Activated naive CD4-positive, alpha-beta T cell treated with anti-CD3 and anti-CD28 coated beads, Interleukin-2, amount 50 U/mL, for 24 hours (primary cell): ENCODE measurements around the gene HAND2.

ENCODE experiments used
- H3K27ac Mint-ChIP-seq: one replicate; pipeline ENCODE4 v1.8.0; 2021; ENCODE audit warnings: mild to moderate bottlenecking, mixed read lengths
- H3K27me3 Mint-ChIP-seq: one replicate; pipeline ENCODE4 v1.8.0; 2021; ENCODE audit warnings: mixed read lengths
- H3K36me3 Mint-ChIP-seq: one replicate; pipeline ENCODE4 v1.8.0; 2021; ENCODE audit warnings: mixed read lengths
- H3K4me1 Mint-ChIP-seq: one replicate; pipeline ENCODE4 v1.8.0; 2021; ENCODE audit warnings: mixed read lengths
- H3K4me3 Mint-ChIP-seq: one replicate; pipeline ENCODE4 v1.8.0; 2021; ENCODE audit warnings: mild to moderate bottlenecking, mixed read lengths
- H3K9me3 Mint-ChIP-seq: one replicate; pipeline ENCODE4 v1.8.0; 2021; ENCODE audit warnings: mixed read lengths

Gene HAND2

DNA sequence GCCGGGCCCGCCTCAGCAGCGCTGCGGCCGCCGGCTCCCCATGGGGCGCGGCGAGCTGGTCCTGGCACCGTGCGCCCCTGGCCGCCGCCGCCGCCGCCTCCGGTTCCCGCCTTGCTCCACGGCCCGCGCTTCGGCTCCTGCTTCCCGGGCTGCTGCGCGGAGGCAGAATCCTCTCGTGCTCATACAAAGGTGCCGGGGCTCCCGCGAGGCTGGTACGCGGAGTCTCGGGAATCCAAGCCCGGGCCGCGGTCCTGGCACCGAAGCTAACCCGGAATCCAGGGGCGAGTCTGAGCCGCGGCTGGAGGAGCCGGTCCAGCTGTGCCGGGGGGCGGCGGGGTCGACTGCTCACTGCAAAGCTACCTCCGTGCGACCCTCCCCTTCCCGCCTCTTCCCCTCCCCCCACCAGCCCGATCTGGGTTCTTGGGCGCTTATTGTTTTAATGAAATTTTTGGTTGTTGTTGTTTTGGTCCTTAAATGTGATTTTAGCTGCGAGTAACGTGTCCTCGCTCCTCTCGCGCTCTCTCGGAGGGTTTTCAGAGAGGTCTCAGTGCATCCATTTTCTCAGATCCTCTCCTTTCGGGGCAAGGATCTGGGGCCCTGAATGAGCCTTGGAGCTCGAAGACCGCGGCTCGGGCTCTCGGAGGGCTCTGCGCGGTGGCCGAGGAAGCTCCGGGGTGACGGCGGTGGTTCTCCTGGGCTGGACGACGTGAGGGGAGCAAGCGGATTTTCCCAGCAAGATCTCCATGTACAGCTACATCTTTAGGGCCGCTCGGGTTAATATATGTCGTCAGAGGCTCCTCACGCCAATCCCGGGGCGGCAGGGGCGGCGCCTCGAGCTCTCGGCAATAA lies at the start of gene HAND2:
HAND2 (minus strand) TSS at position 753 of the 849 bp plus-strand sequence. CDS start 940 bp downstream, outside the sequence.
- Mint-ChIP-seq H3K27me3 (peaks cover 65% of the 10 kb centered on the region), H3K27ac (peak within 1 kb of the TSS; percentile 76), H3K4me3 (peak within 1 kb of the TSS; percentile 63), H3K4me1 (peaks cover 13% of the 10 kb centered on the region), H3K36me3 (peaks cover 6% of the 10 kb centered on the region), H3K9me3 (peaks cover 10% of the 10 kb centered on the region)

DNA sequence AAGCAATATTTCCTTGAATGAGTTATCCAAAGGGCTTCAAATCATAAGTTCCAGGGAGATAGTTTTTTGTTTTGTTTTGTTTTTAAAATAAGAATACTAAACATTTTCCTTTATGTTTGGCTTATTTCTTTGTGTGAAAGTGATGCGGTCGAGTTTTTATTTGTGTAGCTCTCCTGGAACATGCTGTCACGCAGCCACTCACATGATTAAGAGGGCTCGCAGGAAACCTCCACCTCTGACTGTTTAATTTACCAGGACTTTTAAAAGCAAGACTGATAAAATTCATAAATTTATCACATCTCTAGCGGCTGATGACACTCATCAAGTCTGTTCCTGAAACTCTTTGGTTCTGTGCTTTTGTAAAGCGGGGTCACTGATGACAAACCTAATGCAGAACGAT lies 48.9 kb upstream of the HAND2 start:
- Mint-ChIP-seq H3K4me3 (no peak overlapping the region), H3K27me3 (peaks cover 18% of the 10 kb centered on the region), H3K9me3 (no peaks in the 10 kb centered on the region), H3K36me3 (no peaks in the 10 kb centered on the region), H3K4me1 (no peaks in the 10 kb centered on the region), H3K27ac (no peak overlapping the region)

DNA sequence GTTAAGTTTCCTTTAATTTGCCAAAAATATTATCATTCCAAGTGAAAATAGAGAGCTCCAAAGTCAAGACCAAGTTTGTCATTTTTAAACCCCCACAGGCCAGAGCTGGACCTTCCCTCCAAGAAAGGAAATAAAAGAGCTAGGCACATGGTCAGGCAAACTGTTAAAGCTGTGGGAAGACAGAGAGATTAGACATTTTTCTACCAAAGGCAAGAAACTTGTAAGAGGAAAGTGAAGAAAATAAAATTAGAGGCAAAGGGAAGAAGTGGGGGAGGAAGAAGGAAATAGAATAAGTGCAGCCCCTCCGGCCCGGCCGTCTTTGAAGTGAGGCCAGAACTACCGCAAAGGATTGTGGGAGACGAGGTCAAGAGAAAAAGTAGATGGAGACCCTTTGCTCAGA lies 47.9 kb upstream of the HAND2 start:
- Mint-ChIP-seq H3K4me1 (no peaks in the 10 kb centered on the region), H3K27me3 (peaks cover 20% of the 10 kb centered on the region), H3K4me3 (no peak overlapping the region), H3K9me3 (no peaks in the 10 kb centered on the region), H3K36me3 (no peaks in the 10 kb centered on the region), H3K27ac (no peak overlapping the region)

GRCh38 chr4:173575482-173576152 lies 45.6 kb upstream of the HAND2 start:
- no peak overlapping the region for H3K4me3 Mint-ChIP-seq
- H3K9me3 Mint-ChIP-seq: no peaks in the 10 kb centered on the region
- no peaks in the 10 kb centered on the region for H3K4me1 Mint-ChIP-seq
- no peaks in the 10 kb centered on the region for H3K36me3 Mint-ChIP-seq
- H3K27ac Mint-ChIP-seq: no peak overlapping the region
- H3K27me3 Mint-ChIP-seq: peaks cover 15% of the 10 kb centered on the region

- no peaks in the 10 kb centered on the region for H3K36me3 Mint-ChIP-seq
- H3K27ac Mint-ChIP-seq: no peak overlapping the region
- peaks cover 14% of the 10 kb centered on the region for H3K27me3 Mint-ChIP-seq
- no peaks in the 10 kb centered on the region for H3K4me1 Mint-ChIP-seq
- no peak overlapping the region for H3K4me3 Mint-ChIP-seq
- H3K9me3 Mint-ChIP-seq: no peaks in the 10 kb centered on the region
Measured at GRCh38 chr4:173573725-173574124, 43.7 kb upstream of the HAND2 start.

DNA sequence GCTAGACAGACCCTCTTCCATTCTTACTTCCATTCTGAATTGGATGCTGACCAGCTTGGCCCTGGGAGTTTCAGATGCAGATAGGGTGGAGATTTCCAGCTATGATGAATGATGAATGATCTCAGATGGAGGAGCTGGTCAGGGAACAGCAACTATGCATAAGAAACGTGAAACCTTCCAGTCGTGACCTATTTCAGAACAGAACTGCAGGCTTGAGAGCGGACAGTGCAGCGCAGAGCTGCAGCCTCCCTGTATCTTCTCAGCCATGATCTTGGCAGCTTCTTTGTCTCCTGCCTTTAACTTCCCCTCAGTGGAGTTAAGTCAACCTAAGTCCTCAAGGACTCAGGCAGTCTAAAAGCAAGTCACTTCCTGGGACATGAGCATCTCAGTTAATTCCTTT lies 43.3 kb upstream of the HAND2 start:
- Mint-ChIP-seq H3K27ac (no peak overlapping the region), H3K27me3 (peaks cover 12% of the 10 kb centered on the region), H3K4me3 (no peak overlapping the region), H3K4me1 (no peaks in the 10 kb centered on the region), H3K9me3 (no peaks in the 10 kb centered on the region), H3K36me3 (no peaks in the 10 kb centered on the region)

DNA sequence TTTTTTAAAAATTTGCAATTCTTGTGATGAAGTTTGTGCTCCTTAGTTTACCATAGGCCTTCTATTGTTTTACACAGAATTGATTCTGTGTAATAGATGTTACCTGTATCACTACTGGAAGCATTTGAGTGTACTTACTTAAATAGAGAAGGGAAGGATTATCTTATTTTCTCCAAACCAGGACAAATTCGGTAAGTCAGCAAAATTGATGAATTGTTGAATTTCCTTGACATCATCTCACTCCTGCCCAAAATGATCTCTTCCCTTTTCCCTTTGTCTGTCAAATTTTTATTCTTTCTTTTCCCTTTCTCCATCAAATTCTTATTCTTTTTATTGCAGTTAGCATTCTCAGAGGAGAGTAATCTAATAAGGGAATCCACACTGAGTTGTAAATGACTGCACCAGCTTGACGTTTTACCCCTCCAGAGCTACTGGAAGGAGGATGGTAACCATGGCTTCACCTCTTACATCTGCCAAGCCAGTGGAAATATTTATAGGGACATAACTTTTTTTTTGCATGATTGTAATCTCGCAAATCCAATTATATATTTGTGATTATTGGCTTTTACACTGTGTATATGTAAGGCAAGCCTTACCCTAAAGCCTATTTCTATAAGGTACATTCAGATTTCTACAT lies 42.6 kb upstream of the HAND2 start:
- Mint-ChIP-seq H3K4me3 (no peak overlapping the region), H3K36me3 (no peaks in the 10 kb centered on the region), H3K4me1 (no peaks in the 10 kb centered on the region), H3K27ac (no peak overlapping the region), H3K9me3 (no peaks in the 10 kb centered on the region), H3K27me3 (peaks cover 12% of the 10 kb centered on the region)

- Mint-ChIP-seq H3K36me3 (no peaks in the 10 kb centered on the region), H3K27ac (no peak overlapping the region), H3K9me3 (no peaks in the 10 kb centered on the region), H3K4me1 (no peaks in the 10 kb centered on the region), H3K4me3 (no peak overlapping the region), H3K27me3 (peaks cover 12% of the 10 kb centered on the region)
Measured at GRCh38 chr4:173571620-173572019, 41.6 kb upstream of the HAND2 start.

DNA sequence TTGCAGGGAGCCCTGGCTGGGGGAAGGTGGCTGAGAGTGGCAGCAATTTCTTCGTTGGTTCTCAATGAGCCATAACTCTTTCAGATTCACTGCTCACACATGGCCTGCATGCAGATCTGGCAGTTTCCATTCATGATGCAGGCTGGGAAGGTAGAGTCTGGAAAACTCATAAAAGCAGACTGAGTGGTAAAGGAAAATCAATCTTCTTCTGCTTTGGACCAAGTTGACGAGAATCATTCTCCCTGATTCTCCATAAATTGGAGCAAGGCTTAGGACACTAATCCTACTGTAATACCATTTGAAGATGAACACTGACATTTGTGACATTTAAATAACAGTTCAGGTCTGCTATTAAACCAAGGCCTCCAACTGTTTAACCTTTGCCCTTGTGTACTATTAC lies 35.3 kb upstream of the HAND2 start:
- Mint-ChIP-seq H3K27ac (no peak overlapping the region), H3K9me3 (no peaks in the 10 kb centered on the region), H3K36me3 (no peaks in the 10 kb centered on the region), H3K4me1 (no peaks in the 10 kb centered on the region), H3K4me3 (no peak overlapping the region), H3K27me3 (peaks cover 7% of the 10 kb centered on the region)

DNA sequence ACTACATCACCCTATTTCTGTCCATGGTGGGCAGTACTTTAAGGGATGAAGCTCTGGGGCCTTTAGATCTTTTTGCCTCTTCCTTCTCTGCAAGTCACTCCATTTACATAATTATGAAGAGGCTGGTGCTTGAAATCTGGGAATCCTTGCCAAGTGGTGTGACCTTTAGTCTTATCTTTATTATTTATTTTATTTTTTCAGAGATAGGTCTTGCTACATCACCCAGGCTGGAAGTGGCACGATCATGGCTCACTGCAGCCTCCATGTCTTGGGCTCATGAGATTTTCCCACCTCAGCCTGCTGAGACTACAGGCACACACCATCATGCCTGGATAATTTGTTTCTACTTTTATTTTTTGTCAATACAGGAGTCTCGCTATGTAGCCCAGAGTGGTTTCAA lies 34.4 kb upstream of the HAND2 start:
- peaks cover 9% of the 10 kb centered on the region for H3K27me3 Mint-ChIP-seq
- no peaks in the 10 kb centered on the region for H3K4me1 Mint-ChIP-seq
- H3K27ac Mint-ChIP-seq: no peak overlapping the region
- no peaks in the 10 kb centered on the region for H3K36me3 Mint-ChIP-seq
- H3K4me3 Mint-ChIP-seq: no peak overlapping the region
- H3K9me3 Mint-ChIP-seq: no peaks in the 10 kb centered on the region

DNA sequence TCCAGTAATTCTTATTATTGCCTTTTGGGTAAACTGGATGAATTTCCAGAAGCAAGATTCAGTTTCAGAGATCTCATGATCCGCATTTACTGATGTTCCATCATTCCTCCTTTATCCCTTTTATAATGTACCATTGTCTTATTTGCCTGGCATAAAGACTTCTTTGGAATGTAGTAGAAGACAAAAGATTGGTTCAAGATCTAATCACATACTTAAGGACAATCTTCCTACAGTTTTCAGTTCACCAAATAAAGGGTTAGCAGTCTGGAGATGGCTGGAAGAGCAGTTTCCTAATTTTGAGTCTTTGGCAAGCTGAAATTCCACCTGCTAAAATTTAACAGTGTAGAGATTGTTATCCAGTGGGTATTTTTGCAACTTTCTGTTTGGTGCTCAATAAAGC lies 30.9 kb upstream of the HAND2 start:
- Mint-ChIP-seq H3K4me1 (no peaks in the 10 kb centered on the region), H3K27ac (no peak overlapping the region), H3K27me3 (peaks cover 9% of the 10 kb centered on the region), H3K4me3 (no peak overlapping the region), H3K9me3 (no peaks in the 10 kb centered on the region), H3K36me3 (no peaks in the 10 kb centered on the region)

- H3K36me3 Mint-ChIP-seq: no peaks in the 10 kb centered on the region
Measured at GRCh38 chr4:173556398-173557131, 26.5 kb upstream of the HAND2 start.

GRCh38 chr4:173547889-173548288 lies 17.9 kb upstream of the HAND2 start:
- peaks cover 43% of the 10 kb centered on the region for H3K27me3 Mint-ChIP-seq
- no peak overlapping the region for H3K4me3 Mint-ChIP-seq
- no peaks in the 10 kb centered on the region for H3K4me1 Mint-ChIP-seq
- peaks cover 5% of the 10 kb centered on the region for H3K9me3 Mint-ChIP-seq
- H3K36me3 Mint-ChIP-seq: no peaks in the 10 kb centered on the region
- no peak overlapping the region for H3K27ac Mint-ChIP-seq

More at GRCh38 chr4:173556398-173557131, 26.5 kb upstream of the HAND2 start:
- H3K4me3 Mint-ChIP-seq: no peak overlapping the region
- H3K4me1 Mint-ChIP-seq: no peaks in the 10 kb centered on the region
- no peaks in the 10 kb centered on the region for H3K9me3 Mint-ChIP-seq
- H3K27ac Mint-ChIP-seq: no peak overlapping the region
- H3K27me3 Mint-ChIP-seq: peaks cover 14% of the 10 kb centered on the region

DNA sequence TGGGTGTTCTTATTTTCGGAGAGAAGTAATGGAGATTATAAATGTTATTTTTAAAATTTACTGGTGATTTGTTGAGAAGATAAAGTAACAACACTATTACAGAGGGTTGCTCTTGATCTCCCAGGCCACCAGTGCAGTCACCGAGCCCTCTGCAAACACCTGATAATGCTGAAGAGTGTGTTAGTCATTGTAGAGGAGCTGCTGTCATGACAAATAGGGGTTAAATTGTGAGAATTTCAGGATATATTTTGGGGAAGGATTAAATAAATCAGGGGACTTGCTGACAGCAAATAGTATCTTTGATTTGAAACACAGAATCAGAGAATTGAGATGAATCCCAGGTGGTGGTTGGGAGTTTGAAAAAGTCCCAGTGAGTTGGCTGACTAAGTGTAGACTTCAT lies 16.7 kb upstream of the HAND2 start:
- Mint-ChIP-seq H3K4me1 (no peaks in the 10 kb centered on the region), H3K4me3 (no peak overlapping the region), H3K9me3 (peaks cover 5% of the 10 kb centered on the region), H3K27me3 (peaks cover 43% of the 10 kb centered on the region), H3K36me3 (no peaks in the 10 kb centered on the region), H3K27ac (no peak overlapping the region)

DNA sequence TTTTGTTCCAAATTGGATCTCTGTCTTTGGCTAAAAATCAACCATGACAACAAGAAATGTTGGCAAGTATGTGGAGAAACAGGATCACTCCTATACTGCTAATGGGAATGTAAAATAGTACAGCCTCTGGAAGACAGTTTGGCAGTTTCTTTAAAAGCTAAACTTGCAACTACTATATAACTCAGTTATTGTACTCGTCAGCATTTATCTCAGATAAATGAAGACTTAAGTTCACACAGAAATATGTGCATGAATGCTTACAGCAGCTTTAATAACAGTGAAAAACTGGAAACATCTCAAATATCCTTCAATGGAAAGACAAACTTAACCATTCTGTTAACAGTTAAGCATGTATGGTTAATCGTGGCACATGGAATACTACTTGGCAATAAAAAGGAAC lies 15.4 kb upstream of the HAND2 start:
- Mint-ChIP-seq H3K27ac (no peak overlapping the region), H3K4me1 (no peaks in the 10 kb centered on the region), H3K4me3 (no peak overlapping the region), H3K9me3 (peaks cover under 1% of the 10 kb centered on the region), H3K36me3 (no peaks in the 10 kb centered on the region), H3K27me3 (peaks cover 43% of the 10 kb centered on the region)
